HG03439 (cell line): ENCODE data around the gene DNAJC22.
"Not testable (repeated sequence)": the region's sequence is repeated elsewhere in the genome, so short reads cannot be mapped to it uniquely, and the experiment has no call there.

Experiments used
- ATAC-seq: cut with Tn5 transposase; IDR thresholded peaks from one replicate; pipeline ENCODE4 v1.9.1; 2021; ENCODE audit warnings: mild to moderate bottlenecking, moderate library complexity; ENCODE audit not compliant: unreplicated experiment

DNAJC22 gene

GRCh38 chr12:49346659-49347310 is at the start of gene DNAJC22:
Gene DNAJC22, plus strand, starts transcription at chr12:49346888. Its CDS starts 1,985 bp downstream, at chr12:49348873.
- ATAC-seq = no peak

- no peak for ATAC-seq
These were observed 49.0 kb upstream of the DNAJC22 start for GRCh38 chr12:49297695-49298060.

DNA sequence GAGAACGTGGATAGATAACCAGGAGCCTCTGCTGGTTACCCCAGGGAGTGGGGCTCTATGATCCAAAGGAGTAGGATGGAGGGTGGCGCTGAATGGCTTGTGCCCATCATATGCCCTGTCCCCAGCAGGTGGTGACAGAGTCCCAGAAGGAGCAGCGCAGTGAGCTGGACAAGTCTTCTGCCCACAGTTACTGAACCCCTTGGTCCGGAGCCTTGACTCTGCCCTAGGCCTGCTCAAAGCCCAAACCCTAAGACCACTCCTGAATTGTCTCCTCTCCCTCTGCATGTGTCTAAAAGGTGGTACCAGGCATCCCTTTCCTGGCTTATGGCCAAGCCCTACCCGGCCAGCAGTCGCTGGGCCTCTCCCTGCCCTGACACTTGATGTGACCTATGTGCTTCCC is 48.5 kb upstream of the DNAJC22 start:
- no peak for ATAC-seq

DNA sequence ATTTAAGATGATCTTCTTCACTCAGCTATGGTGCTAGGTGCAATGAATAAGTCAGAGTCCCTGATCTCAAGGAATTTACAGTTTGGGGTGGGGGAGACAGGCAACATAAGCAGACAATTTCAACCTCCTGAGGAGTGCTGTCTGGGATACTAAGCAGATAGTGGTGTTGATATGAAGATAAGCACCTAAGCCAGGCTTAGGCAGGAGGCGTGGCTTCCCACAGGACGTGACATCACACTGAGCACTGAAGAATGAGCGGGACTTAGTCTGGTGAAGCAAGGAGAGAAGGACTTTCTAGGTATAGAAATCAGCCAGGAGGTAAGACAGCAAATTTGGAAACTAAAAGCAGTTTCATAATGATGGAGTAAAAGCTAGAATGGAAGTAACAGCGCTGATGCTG is 44.9 kb upstream of the DNAJC22 start:
- ATAC-seq = no peak

- no peak for ATAC-seq
These were observed 42.5 kb upstream of the DNAJC22 start for GRCh38 chr12:49304161-49304560.

- no peak for ATAC-seq
These were observed 40.8 kb upstream of the DNAJC22 start for GRCh38 chr12:49305762-49306510.

DNA sequence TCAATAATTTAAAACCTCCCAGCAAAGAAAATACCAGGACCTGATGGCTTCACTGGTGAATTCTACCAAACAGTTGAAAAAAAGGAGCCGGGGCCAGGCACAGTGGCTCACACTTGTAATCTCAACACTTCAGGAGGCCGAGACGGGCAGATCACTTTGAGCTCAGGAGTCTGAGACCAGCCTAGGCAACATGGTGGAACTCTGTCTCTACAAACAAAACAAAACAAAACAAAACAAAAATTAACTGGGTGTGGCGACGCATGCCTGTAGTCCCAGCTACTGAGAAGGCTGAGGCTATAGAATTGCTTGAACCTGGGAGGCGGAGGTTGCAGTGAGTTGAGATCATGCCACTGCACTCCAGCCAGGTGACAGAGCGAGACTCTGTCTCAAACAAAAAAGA is 37.3 kb upstream of the DNAJC22 start:
- no peak for ATAC-seq

GRCh38 chr12:49310451-49311000 is 36.2 kb upstream of the DNAJC22 start:
- ATAC-seq = not testable (repeated sequence)

DNA sequence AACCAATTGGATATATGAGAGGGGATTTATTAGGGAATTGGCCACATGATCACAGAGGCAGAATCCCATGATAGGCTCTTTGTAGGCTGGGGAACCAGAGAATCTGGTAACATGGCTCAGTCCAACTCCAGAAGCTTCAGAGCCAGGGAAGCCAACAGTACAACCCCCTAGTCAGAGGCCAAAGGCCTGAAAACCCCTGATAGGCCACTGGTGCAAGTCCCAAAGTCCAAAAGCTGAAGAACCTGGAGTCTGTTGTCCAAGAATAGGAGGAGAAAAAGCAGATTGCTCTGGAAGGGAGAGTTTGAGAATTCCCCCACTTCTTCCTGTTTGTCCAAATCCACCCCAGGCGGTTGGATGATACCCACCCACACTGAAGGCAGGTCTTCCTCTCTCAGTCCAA is 31.9 kb upstream of the DNAJC22 start:
- no peak for ATAC-seq

DNA sequence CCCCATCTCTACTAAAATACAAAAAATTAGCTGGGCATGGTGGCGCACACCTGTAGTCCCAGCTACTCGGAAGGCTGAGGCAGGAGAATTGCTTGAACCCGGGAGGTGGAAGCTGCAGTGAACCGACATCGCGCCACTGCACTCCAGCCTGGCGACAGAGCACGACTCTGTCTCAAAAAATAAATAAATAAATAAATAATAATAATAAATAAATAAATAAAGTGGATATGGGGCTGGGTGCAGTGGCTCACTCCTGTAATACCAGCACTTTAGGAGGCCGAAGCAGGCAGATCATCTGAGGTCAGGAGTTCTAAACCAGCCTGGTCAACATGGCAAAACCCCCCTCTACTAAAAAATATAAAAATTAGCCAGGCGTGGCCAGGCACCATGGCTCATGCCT is 29.6 kb upstream of the DNAJC22 start:
- ATAC-seq = not testable (repeated sequence)

DNA sequence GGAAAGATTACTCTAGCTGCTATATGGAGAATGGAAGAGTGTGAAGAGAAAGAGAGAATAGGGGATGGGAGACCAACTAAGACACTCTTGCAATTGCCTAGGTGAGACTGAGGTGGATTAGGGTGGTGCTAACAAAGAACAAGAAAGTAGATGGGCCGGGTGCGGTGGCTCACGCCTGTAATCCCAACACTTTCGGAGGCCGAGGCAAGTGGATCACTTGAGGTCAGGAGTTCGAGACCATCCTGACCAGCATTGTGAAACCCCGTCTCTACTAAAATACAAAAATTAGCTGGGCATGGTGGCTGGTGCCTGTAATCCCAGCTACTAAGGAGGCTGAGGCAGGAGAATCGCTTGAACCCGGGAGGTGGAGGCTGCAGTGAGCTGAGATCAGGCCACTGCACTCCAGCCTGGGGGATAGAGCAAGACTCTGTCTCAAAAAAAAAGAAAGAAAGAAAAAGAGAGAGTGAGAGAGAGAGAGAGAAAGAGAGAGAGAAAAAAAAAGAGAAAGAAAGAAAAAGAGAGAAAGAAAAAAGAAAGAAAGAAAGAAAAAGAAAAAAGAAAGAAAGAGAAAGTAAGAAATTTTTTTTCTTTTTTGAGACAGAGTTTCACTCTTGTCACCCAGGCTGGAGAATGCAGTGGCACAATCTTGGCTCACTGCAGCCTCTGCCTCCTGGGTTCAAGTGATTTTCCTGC is 26.1 kb upstream of the DNAJC22 start:
- ATAC-seq = not testable (repeated sequence)

DNA sequence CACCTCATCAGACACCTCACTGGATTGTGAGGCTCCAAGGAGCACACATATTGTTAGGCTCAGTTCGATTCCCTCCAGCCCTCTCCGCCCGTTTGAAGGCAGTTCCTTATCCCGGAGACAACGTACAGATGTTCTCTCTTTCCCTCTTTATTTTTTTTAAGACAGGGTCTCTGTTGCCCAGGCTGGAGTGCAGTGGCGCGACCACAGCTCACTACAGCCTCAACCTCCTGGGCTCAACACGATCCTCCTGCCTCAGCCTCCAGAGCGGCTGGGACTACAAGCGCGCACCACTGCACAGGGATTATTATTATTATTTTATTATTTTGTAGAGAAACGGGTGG is 24.4 kb upstream of the DNAJC22 start:
- no peak for ATAC-seq

GRCh38 chr12:49322708-49323523 is 23.8 kb upstream of the DNAJC22 start, which contains the start of gene TROAP:
Gene TROAP, plus strand, starts transcription at chr12:49323255. Its CDS starts 354 bp downstream, at chr12:49323609.
- peak; percentile 98 for ATAC-seq

- ATAC-seq = no peak
These were observed 23.1 kb upstream of the DNAJC22 start for GRCh38 chr12:49323524-49324097.

GRCh38 chr12:49325606-49326005 is 21.1 kb upstream of the DNAJC22 start:
- no peak for ATAC-seq

DNA sequence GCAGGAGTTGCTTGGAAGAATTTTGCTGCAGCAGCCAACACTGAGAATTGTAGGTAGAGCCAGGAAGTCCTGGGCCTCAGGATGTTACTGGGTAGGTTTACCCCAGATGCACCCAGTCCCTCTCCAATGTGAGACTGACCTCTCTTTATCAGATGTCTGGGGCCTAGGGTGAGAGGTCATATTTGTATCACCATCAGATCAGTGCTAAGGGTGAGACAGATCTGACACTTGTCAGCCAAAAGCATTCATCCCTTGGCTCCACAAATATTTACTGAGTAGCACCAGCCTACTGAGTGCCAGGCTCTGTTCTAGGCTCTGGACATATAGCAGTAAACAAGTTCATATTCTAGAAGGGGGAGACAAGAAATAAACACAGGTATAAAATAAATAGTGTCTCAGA is 19.3 kb upstream of the DNAJC22 start:
- no peak for ATAC-seq

- no peak for ATAC-seq
These were observed 18.8 kb upstream of the DNAJC22 start for GRCh38 chr12:49327887-49328286.

GRCh38 chr12:49328816-49329215 is 17.9 kb upstream of the DNAJC22 start:
- no peak for ATAC-seq

DNA sequence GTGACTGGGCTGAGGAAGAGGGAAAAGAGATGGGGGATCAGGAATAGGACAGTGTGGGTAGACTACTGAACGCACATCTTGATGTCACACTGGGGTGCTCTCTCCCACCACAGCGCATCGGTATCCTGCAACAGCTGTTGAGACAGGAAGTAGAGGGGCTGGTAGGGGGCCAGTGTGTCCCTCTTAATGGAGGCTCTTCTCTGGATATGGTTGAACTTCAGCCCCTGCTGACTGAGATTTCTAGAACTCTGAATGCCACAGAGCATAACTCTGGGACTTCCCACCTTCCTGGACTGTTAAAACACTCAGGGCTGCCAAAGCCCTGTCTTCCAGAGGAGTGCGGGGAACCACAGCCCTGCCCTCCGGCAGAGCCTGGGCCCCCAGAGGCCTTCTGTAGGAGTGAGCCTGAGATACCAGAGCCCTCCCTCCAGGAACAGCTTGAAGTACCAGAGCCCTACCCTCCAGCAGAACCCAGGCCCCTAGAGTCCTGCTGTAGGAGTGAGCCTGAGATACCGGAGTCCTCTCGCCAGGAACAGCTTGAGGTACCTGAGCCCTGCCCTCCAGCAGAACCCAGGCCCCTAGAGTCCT is 16.6 kb upstream of the DNAJC22 start:
- ATAC-seq = no peak
